HFF-Myc (cell line): ENCODE measurements around the gene CYP2W1.
"Not testable (repeated sequence)": the region's sequence is repeated elsewhere in the genome, so short reads cannot be mapped to it uniquely, and the experiment has no call there.

Experiments used
- DNase-seq: peaks from one replicate; pipeline ENCODE4 v3.0.0-alpha.2; 2011; ENCODE audit warnings: low read depth; ENCODE audit errors: extremely low read depth
- H3K4me3 ChIP-seq: replicated peaks from 2 replicates; pipeline ENCODE4 v1.5.1; 2011; ENCODE audit warnings: low read depth, mild to moderate bottlenecking, control low read depth, low read length
- TF ChIP-seq, protein P1 (sequence below): IDR thresholded peaks from 2 replicates; pipeline ENCODE4 v1.5.1; 2012; ENCODE audit warnings: mild to moderate bottlenecking, low read depth, low read length, control low read depth; ENCODE audit errors: missing control alignments

Gene CYP2W1

DNA sequence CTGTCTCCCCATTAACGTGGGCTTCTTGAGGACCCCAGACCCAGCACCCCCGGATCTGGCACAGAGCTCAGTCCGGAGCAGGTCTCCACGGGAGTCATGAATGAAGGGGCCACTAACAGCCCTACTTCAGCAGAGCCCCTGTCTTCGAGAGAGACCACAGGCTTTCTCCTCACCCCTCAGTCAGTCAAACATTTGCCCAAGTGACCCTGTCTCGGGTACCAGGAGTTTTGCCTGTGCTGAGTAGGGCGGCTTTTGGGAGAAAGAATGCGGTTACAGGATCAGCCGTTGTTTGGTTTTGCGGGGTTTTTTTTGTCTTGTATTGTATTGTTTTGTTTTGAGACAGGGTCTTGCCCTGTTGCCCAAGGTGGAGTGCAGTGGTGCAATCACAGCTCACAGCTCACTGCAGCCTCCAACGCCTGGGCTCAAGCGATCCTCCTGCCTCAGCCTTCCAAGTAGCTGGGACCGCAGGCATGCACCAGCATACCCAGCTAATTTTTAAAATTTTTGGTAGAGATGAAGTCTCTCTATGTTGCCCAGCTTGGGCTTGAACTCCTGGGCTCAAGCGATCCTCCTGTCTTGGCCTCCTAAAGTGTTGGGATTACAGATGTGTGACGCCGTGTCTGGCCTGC, 45.0 kb upstream of the CYP2W1 start:
- TF ChIP-seq, protein P1, sequence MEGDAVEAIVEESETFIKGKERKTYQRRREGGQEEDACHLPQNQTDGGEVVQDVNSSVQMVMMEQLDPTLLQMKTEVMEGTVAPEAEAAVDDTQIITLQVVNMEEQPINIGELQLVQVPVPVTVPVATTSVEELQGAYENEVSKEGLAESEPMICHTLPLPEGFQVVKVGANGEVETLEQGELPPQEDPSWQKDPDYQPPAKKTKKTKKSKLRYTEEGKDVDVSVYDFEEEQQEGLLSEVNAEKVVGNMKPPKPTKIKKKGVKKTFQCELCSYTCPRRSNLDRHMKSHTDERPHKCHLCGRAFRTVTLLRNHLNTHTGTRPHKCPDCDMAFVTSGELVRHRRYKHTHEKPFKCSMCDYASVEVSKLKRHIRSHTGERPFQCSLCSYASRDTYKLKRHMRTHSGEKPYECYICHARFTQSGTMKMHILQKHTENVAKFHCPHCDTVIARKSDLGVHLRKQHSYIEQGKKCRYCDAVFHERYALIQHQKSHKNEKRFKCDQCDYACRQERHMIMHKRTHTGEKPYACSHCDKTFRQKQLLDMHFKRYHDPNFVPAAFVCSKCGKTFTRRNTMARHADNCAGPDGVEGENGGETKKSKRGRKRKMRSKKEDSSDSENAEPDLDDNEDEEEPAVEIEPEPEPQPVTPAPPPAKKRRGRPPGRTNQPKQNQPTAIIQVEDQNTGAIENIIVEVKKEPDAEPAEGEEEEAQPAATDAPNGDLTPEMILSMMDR, result no peak
- no peak for DNase-seq
- H3K4me3 ChIP-seq, result no peak overlapping the region

GRCh38 chr7:938546-939185, 44.3 kb upstream of the CYP2W1 start:
- no peak for DNase-seq
- H3K4me3 ChIP-seq, result no peak overlapping the region
- TF ChIP-seq, protein P1, result no peak

- no peak overlapping the region for H3K4me3 ChIP-seq
- DNase-seq, result no peak
- TF ChIP-seq, protein P1, result no peak
Observed at GRCh38 chr7:939843-940242, 43.1 kb upstream of the CYP2W1 start.

GRCh38 chr7:940599-941408, 42.2 kb upstream of the CYP2W1 start:
- H3K4me3 ChIP-seq, result no peak overlapping the region
- no peak for DNase-seq
- TF ChIP-seq, protein P1, result no peak

- DNase-seq, H3K4me3 ChIP-seq: not testable (repeated sequence)
Observed at GRCh38 chr7:943793-944192, 39.2 kb upstream of the CYP2W1 start.

DNA sequence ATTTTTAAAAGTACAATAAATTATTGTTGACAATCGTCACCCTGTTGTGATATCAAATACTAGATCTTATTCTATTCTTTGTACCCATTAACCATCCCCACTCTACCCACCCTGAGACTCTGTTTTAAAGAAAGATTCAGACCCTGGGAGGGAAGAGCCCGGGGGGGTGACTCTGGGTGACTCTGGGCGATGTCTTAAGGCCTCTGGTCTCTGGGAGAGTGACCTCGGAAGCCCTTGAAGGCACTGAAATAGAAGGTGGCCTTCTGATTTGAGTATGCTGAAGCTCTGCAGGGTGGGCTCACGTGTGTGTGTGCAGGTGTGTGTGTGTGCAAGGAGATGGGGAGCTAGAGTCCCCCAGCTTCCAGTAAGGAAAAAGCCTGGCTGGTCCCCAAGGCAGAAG, 38.2 kb upstream of the CYP2W1 start:
- TF ChIP-seq, protein P1, result no peak
- DNase-seq, result no peak
- H3K4me3 ChIP-seq, result no peak overlapping the region

DNA sequence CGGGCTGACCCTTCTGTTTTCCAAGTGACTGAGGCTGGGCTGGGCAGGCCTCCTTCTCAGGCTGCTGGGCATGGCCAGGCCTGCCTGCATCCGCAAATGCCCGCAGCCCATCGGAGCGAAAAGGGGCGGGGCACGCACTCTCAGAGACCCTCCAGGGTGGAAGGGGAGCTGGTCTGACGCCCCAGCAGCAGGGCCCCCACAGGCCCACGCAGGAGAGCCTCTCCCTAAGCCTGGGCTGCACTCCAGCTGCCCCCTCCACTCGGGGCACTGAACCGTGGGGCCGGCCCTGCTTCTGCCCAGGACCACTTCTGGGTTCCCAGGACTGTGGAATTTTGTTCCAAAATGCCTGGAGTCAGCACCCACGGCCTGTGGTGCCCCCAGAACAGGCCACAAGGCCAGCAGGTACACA, 37.8 kb upstream of the CYP2W1 start:
- H3K4me3 ChIP-seq, result no peak overlapping the region
- DNase-seq, result no peak
- TF ChIP-seq, protein P1, result no peak
